Upper lobe of left lung (tissue), 6 donors: Measurements from ENCODE around the gene TRIM23. TPM values are rescaled to one million over a fixed set of nuclear protein-coding genes. Genes with fewer than 3 reads are reported as not detected.

Source experiments
- ATAC-seq, 2 donors: fragments of 200-7000 bp; cut with Tn5 transposase; one replicate each; pipeline ENCODE4 v1.9.1; 2022; ENCODE audit warnings: mild to moderate bottlenecking in 2 of 2, moderate library complexity in 2 of 2; ENCODE audit not compliant: low FRiP score in 2 of 2
- DNase-seq, 2 donors: peaks; one replicate each; pipeline ENCODE4 v3.0.0-alpha.2; 2019 to 2020
- H3K27ac ChIP-seq, 4 donors: fragments of 200-600 bp; sonication (generic); one replicate each; pipeline ENCODE4 v1.5.1; 2016 to 2019
- H3K27me3 ChIP-seq, 4 donors: fragments of 200-600 bp; sonication (generic); one replicate each; pipeline ENCODE4 v1.5.1; 2017 to 2019
- H3K36me3 ChIP-seq, 4 donors: fragments of 200-600 bp; sonication (generic); one replicate each; pipeline ENCODE4 v1.5.1; 2016 to 2019
- H3K4me1 ChIP-seq, 4 donors: fragments of 200-600 bp; sonication (generic); one replicate each; pipeline ENCODE4 v1.5.1; 2018 to 2019
- H3K4me3 ChIP-seq, 4 donors: fragments of 200-600 bp; sonication (generic); one replicate each; pipeline ENCODE4 v1.5.1; 2017 to 2019; ENCODE audit warnings: mild to moderate bottlenecking in 2 of 4, moderate library complexity in 1 of 4
- H3K9me3 ChIP-seq, 4 donors: fragments of 200-600 bp; sonication (generic); one replicate each; pipeline ENCODE4 v1.5.1; 2018 to 2019
- EP300 ChIP-seq, 4 donors: sonication (generic); formaldehyde crosslinking; IDR thresholded peaks; one replicate each; pipeline ENCODE4 v1.5.1; 2017; ENCODE audit warnings: antibody characterized with exemption in 4 of 4, control low read depth in 2 of 4
- POLR2A ChIP-seq, 4 donors: fragments of 450-650 bp; IDR thresholded peaks; one replicate each; pipeline ENCODE4 v1.5.1; 2016 to 2017; ENCODE audit warnings: antibody characterized with exemption in 4 of 4, mild to moderate bottlenecking in 2 of 4
- POLR2AphosphoS5 ChIP-seq, 2 donors: sonication (generic); formaldehyde crosslinking; IDR thresholded peaks; one replicate each; pipeline ENCODE4 v1.5.1; 2017; ENCODE audit warnings: antibody characterized with exemption in 2 of 2
- WGBS, 2 donors: methylation state at CpG; one replicate each; pipeline ENCODE4 v1.1.5; 2017 to 2018; 5-methylcytosine and 5-hydroxymethylcytosine counted together
- small RNA-seq, 4 donors: library from RNA; depleted of rRNA; stranded (forward); fragments of <200 nt; gene quantifications; one replicate each; pipeline ENCODE3, GENCODE V24; 2016
- total RNA-seq, 6 donors: library from RNA; depleted of rRNA in 4 of 6; stranded (reverse); fragments of >200 nt in 4 of 6; gene quantifications; one replicate each; pipeline versions ENCODE4 v1.1.0 to v1.2.1, GENCODE V29; 2016 to 2021
- TF ChIP-seq, protein P1 (sequence below), 6 experiments: fragments of 450-650 bp in 4 of 6; fragments of 200-600 bp in 2 of 6; sonication (generic) in 2 of 6; IDR thresholded peaks; one replicate each; pipeline ENCODE4 v1.5.1; 2016 to 2019; ENCODE audit warnings: antibody characterized with exemption in 6 of 6
- donor health status: DM: no; HTN: no; CAD: no; lungs with moderate emphysema.
- donor health status: DM: no; HTN: yes; CAD: no; lungs with severe emphysema.

Gene TRIM23
- total RNA-seq, 6 donors from 2014 or later: 9.4 to 20.5 (median 15.0) TPM

DNA sequence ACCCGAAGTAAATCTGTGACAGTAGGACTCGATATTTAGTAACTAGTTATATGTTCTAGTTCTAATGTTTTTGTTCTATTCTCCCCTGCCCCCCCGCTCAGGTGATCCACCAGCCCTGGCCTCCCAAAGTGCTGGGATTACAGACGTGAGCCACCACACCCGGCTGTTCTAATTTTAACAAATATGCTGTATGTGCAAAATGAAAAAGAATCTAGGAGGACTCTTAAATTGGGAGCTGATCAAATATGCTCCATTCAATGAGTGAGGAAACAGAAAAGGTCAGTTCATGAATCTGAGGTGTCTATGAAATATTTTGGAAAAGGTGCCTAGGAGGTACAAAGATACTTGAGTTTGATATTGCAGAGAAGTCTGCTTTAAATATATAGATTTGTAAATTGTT, 78.0 kb downstream of the TRIM23 start:
- no peaks in the 10 kb centered on the region for H3K4me1 ChIP-seq
- no peak overlapping the region for H3K4me3 ChIP-seq
- 88 to 89% methylated on average over 5 of the region's 5 CpGs for WGBS, 2 donors
- H3K9me3 ChIP-seq: no peaks in the 10 kb centered on the region
- TF ChIP-seq POLR2AphosphoS5 (IDR thresholded peaks at IDR 0.05) (no peak), POLR2A (IDR thresholded peaks at IDR 0.05) (no peak), EP300 (IDR thresholded peaks at IDR 0.05) (no peak)
- TF ChIP-seq, protein P1, sequence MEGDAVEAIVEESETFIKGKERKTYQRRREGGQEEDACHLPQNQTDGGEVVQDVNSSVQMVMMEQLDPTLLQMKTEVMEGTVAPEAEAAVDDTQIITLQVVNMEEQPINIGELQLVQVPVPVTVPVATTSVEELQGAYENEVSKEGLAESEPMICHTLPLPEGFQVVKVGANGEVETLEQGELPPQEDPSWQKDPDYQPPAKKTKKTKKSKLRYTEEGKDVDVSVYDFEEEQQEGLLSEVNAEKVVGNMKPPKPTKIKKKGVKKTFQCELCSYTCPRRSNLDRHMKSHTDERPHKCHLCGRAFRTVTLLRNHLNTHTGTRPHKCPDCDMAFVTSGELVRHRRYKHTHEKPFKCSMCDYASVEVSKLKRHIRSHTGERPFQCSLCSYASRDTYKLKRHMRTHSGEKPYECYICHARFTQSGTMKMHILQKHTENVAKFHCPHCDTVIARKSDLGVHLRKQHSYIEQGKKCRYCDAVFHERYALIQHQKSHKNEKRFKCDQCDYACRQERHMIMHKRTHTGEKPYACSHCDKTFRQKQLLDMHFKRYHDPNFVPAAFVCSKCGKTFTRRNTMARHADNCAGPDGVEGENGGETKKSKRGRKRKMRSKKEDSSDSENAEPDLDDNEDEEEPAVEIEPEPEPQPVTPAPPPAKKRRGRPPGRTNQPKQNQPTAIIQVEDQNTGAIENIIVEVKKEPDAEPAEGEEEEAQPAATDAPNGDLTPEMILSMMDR (IDR thresholded peaks at IDR 0.05): no peak
- no peak for DNase-seq
- no peak overlapping the region for H3K27ac ChIP-seq
- no peaks in the 10 kb centered on the region for H3K36me3 ChIP-seq
- no peak for ATAC-seq
- H3K27me3 ChIP-seq: no peaks in the 10 kb centered on the region

DNA sequence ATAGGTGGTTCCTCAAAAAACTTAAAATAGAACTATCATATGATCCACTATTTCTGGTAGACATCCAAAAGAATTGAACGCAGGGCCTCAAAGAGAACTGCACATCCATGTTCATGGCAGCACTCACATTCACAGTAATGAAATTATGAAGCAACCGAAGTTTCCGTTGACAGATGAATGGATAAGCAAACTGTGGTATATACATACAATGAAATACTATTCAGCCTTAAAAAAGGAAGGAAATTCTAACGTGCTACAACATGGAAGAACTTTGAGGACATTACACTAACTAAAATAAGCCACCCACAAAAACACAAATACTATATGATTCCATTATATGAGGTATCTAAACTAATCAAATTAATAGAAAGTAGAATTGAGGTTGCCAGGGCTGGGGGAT, 79.7 kb downstream of the TRIM23 start:
- WGBS, 2 donors: 93 to 98% methylated on average over 4 of the region's 4 CpGs
- no peak for ATAC-seq
- H3K36me3 ChIP-seq: no peaks in the 10 kb centered on the region

DNA sequence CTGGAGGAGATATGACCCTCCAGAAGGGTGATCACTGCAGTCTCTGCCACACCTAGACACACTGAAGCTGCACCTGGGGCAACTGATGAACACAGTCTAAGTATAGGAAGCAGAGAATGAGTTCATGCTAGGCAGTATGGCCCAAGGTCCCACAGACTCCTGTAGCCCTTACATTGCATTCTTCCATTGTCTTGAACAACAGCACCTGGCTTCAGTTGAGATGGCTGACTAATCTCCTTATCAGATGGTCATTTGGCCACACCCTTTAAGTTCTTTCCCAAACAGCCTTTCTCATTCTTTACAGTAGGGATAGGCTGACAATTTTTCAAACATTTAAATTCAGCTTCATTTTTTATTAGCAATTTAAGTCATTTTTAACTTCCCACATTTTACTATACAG, 84.3 kb downstream of the TRIM23 start:
- Histone ChIP-seq H3K4me3 (no peak overlapping the region), H3K27ac (no peak overlapping the region), H3K9me3 (no peaks in the 10 kb centered on the region), H3K4me1 (no peaks in the 10 kb centered on the region), H3K36me3 (no peaks in the 10 kb centered on the region), H3K27me3 (no peaks in the 10 kb centered on the region)
- DNase-seq: no peak
- TF ChIP-seq, protein P1 (IDR thresholded peaks at IDR 0.05): no peak
- TF ChIP-seq POLR2A (IDR thresholded peaks at IDR 0.05) (no peak), EP300 (IDR thresholded peaks at IDR 0.05) (no peak), POLR2AphosphoS5 (IDR thresholded peaks at IDR 0.05) (no peak)
- ATAC-seq: no peak

More for the DNA sequence above, 79.7 kb downstream of the TRIM23 start:
- H3K4me1 ChIP-seq: no peaks in the 10 kb centered on the region
- no peak overlapping the region for H3K27ac ChIP-seq
- no peak for DNase-seq
- H3K4me3 ChIP-seq: no peak overlapping the region
- TF ChIP-seq POLR2AphosphoS5 (IDR thresholded peaks at IDR 0.05): no peak
- no peak for TF ChIP-seq EP300 (IDR thresholded peaks at IDR 0.05)
- TF ChIP-seq POLR2A (IDR thresholded peaks at IDR 0.05): no peak
- TF ChIP-seq, protein P1 (IDR thresholded peaks at IDR 0.05): no peak
- H3K9me3 ChIP-seq: no peaks in the 10 kb centered on the region
- H3K27me3 ChIP-seq: no peaks in the 10 kb centered on the region

Small RNA genes lying within 50 kb of the gene (small RNA-seq; reads per million reads assigned to genes)
- 0 reads per million in 4 donors for gene RNU6-540P

Other genes starting within 250 kb of the TRIM23 start
- 10 to 100 TPM in 2 of 6 donors, 1 to 10 TPM in 4; 2.2 to 19.4 (median 6.5) TPM for gene ADAMTS6, start 142.4 kb downstream of the TRIM23 start, total RNA-seq
- 10 to 100 TPM in 1 of 6 donors, 1 to 10 TPM in 4, not detected in 1; 2.3 to 23.0 (median 4.3) TPM for gene CENPK, start 61.2 kb downstream of the TRIM23 start, total RNA-seq
- gene PPWD1, start 61.0 kb downstream of the TRIM23 start, total RNA-seq: 10 to 100 TPM; 29.0 to 87.9 (median 35.5) TPM
- 1 to 10 TPM in 5 of 6 donors, under 1 TPM in 1; 0.67 to 6.4 (median 3.4) TPM for gene SHLD3, start 694 bp upstream of the TRIM23 start, total RNA-seq
- gene TRAPPC13, start 694 bp upstream of the TRIM23 start, total RNA-seq: 10 to 100 TPM; 16.1 to 27.4 (median 21.8) TPM
- gene SGTB, start 97.8 kb upstream of the TRIM23 start, total RNA-seq: 1 to 10 TPM; 5.2 to 9.8 (median 8.0) TPM
- 10 to 100 TPM in 4 of 6 donors, 1 to 10 TPM in 2; 4.2 to 20.8 (median 13.1) TPM for gene NLN, start 97.9 kb upstream of the TRIM23 start, total RNA-seq